HepG2 (cell line): ENCODE measurements around the gene LRP1B. TPM values are rescaled to one million over a fixed set of nuclear protein-coding genes. Genes with fewer than 3 reads are reported as not detected.

ENCODE experiments used
- ATAC-seq: fragments of 200-7000 bp; cut with Tn5 transposase; 3 replicates; pipeline ENCODE4 v1.9.1; 2020; ENCODE audit warnings: mild to moderate bottlenecking, moderate library complexity
- BruUV-seq: library from RNA; stranded (reverse); fragments of 400-500 nt; replicated peaks from 2 replicates; lab custom pipeline; 2021; lab: Mats Ljungman, UMichigan
- CTCF ChIA-PET: fragments of 300-600 bp; formaldehyde crosslinking; extraction: SDS; loops from one replicate; lab custom pipeline; 2021; ENCODE audit warnings: low total read pairs, inconsistent platforms, low intra/inter-chr PET ratio; lab: Yijun Ruan, JAX
- POLR2A ChIA-PET: fragments of 350-600 bp; sonication (Branson Sonifier 250); formaldehyde crosslinking; loops from one replicate; lab custom pipeline; 2020; ENCODE audit warnings: antibody characterized with exemption, inconsistent platforms; lab: Yijun Ruan, JAX
- DNase-seq: peaks from one replicate; pipeline ENCODE4 v3.0.0-alpha.2; 2015; ENCODE audit warnings: low spot score
- FAIRE-seq: peaks from 3 replicates; lab custom pipeline; 2011; peaks lifted over from hg19 to GRCh38; lab: Jason Lieb, UNC
- H2AFZ ChIP-seq: one replicate; pipeline ENCODE4 v1.6.1; 2011; ENCODE audit warnings: low read length, inconsistent platforms
- H3K27ac ChIP-seq: fragments of 300-600 bp; 3 replicates; pipeline ENCODE4 v1.8.0; 2011; ENCODE audit warnings: mixed run types, mild to moderate bottlenecking, mixed read lengths, low read length, inconsistent platforms; ENCODE audit not compliant: insufficient read depth; ENCODE audit errors: extremely low read length
- H3K27me3 ChIP-seq, 2 experiments: fragments of 200-600 bp in 1 of 2; 2 replicates in 1 of 2; 3 replicates in 1 of 2; pipeline versions ENCODE4 v1.6.0 to v1.8.0; 2011; ENCODE audit warnings: low read length in 2 of 2, mild to moderate bottlenecking in 2 of 2, moderate library complexity in 2 of 2, inconsistent platforms in 1 of 2; ENCODE audit not compliant: insufficient read depth in 2 of 2, control insufficient read depth in 1 of 2
- H3K36me3 ChIP-seq, 2 experiments: fragments of 200-600 bp in 1 of 2; replicated peaks in 1 of 2; 2 replicates in 1 of 2; 3 replicates in 1 of 2; pipeline versions ENCODE4 v1.5.1 to v1.8.0; 2011; ENCODE audit warnings: low read length in 2 of 2, inconsistent platforms in 1 of 2; ENCODE audit not compliant: insufficient read depth in 2 of 2, control insufficient read depth in 1 of 2
- H3K4me1 ChIP-seq: 2 replicates; pipeline ENCODE4 v1.5.1; 2012; ENCODE audit warnings: low read length, inconsistent platforms; ENCODE audit not compliant: insufficient read depth
- H3K4me2 ChIP-seq: 2 replicates; pipeline ENCODE4 v1.6.0; 2011; ENCODE audit warnings: low read depth, low read length, inconsistent platforms
- H3K4me3 ChIP-seq, 3 experiments: fragments of 200-600 bp in 1 of 3; sonication (generic), shearing (Covaris generic) in 1 of 3; replicated peaks in 1 of 3; 2 replicates each; pipeline ENCODE4 v1.5.1; 2011 to 2016; ENCODE audit warnings: low read length in 3 of 3, inconsistent platforms in 2 of 3, low read depth in 2 of 3, mild to moderate bottlenecking in 2 of 3, control low read depth in 1 of 3, mixed read lengths in 1 of 3; ENCODE audit not compliant: insufficient read depth in 1 of 3
- H3K79me2 ChIP-seq: one replicate; pipeline ENCODE4 v1.6.1; 2011; ENCODE audit warnings: low read length, inconsistent platforms; ENCODE audit not compliant: insufficient read depth
- H3K9ac ChIP-seq: 2 replicates; pipeline ENCODE4 v1.6.0; 2011; ENCODE audit warnings: mild to moderate bottlenecking, low read depth, low read length, inconsistent platforms; ENCODE audit not compliant: insufficient read depth
- H3K9me3 ChIP-seq: 2 replicates; pipeline ENCODE4 v1.5.1; 2012; ENCODE audit warnings: mild to moderate bottlenecking, low read length
- H4K20me1 ChIP-seq: 2 replicates; pipeline ENCODE4 v1.6.0; 2011; ENCODE audit warnings: inconsistent platforms, mild to moderate bottlenecking, low read length, moderate library complexity; ENCODE audit not compliant: insufficient read depth
- ARID3A ChIP-seq: IDR thresholded peaks from 2 replicates; pipeline ENCODE4 v1.6.1; 2012; ENCODE audit warnings: low read depth, low read length, improper control_type of control experiment
- FOXM1 ChIP-seq: sonication (generic); formaldehyde crosslinking; IDR thresholded peaks from 2 replicates; pipeline ENCODE4 v1.5.0; 2020; ENCODE audit warnings: missing genetic modification reagents
- HMGXB4 ChIP-seq, 2 experiments: sonication (generic) in 1 of 2; formaldehyde crosslinking in 1 of 2; IDR thresholded peaks; 2 replicates each; pipeline versions ENCODE4 v1.4.0 to v1.6.1; 2018 to 2020; ENCODE audit warnings: missing genetic modification reagents in 2 of 2, borderline replicate concordance in 1 of 2, low read depth in 1 of 2, mild to moderate bottlenecking in 1 of 2, missing biosample characterization in 1 of 2
- HOXD1 ChIP-seq: sonication (generic); formaldehyde crosslinking; IDR thresholded peaks from 2 replicates; pipeline ENCODE4 v1.5.0; 2020; ENCODE audit warnings: missing genetic modification reagents
- KLF11 ChIP-seq: IDR thresholded peaks from 2 replicates; pipeline ENCODE4 v1.6.1; 2016; ENCODE audit warnings: missing compliant biosample characterization
- NCOA1 ChIP-seq: sonication (generic); formaldehyde crosslinking; IDR thresholded peaks from 2 replicates; pipeline ENCODE4 v1.9.0; 2021; ENCODE audit warnings: missing genetic modification reagents
- NONO ChIP-seq, 2 experiments: fragments of 450-650 bp in 1 of 2; sonication (generic) in 1 of 2; formaldehyde crosslinking in 1 of 2; IDR thresholded peaks in 1 of 2; conservative IDR thresholded peaks in 1 of 2; 2 replicates each; pipeline versions ENCODE4 v1.6.1 to v1.8.0; 2017 to 2022; ENCODE audit warnings: mild to moderate bottlenecking in 1 of 2, missing genetic modification reagents in 1 of 2, moderate library complexity in 1 of 2
- PAF1 ChIP-seq: IDR thresholded peaks from 2 replicates; pipeline ENCODE4 v1.6.1; 2016; ENCODE audit warnings: missing genetic modification reagents, missing compliant biosample characterization
- PBX2 ChIP-seq: IDR thresholded peaks from 2 replicates; pipeline ENCODE4 v1.6.1; 2016; ENCODE audit warnings: control low read depth
- POGK ChIP-seq: sonication (generic); formaldehyde crosslinking; conservative IDR thresholded peaks from 2 replicates; pipeline ENCODE4 v1.8.0; 2022; ENCODE audit warnings: mild to moderate bottlenecking, moderate library complexity, missing genetic modification reagents
- RAD21 ChIP-seq: fragments of 450-650 bp; formaldehyde crosslinking; IDR thresholded peaks from 2 replicates; pipeline ENCODE4 v1.5.0; 2020; ENCODE audit warnings: mild to moderate bottlenecking
- XBP1 ChIP-seq: sonication (generic); formaldehyde crosslinking; IDR thresholded peaks from 2 replicates; pipeline ENCODE4 v1.5.0; 2020; ENCODE audit warnings: missing genetic modification reagents
- ZBTB1 ChIP-seq: sonication (generic); formaldehyde crosslinking; IDR thresholded peaks from 2 replicates; pipeline ENCODE4 v1.4.0; 2020; ENCODE audit warnings: missing genetic modification reagents, borderline replicate concordance
- ZBTB25 ChIP-seq: IDR thresholded peaks from 2 replicates; pipeline ENCODE4 v1.6.1; 2018; ENCODE audit warnings: missing genetic modification reagents
- ZFP36L2 ChIP-seq: sonication (generic); formaldehyde crosslinking; IDR thresholded peaks from 2 replicates; pipeline ENCODE4 v1.4.0; 2020; ENCODE audit warnings: missing genetic modification reagents
- ZNF383 ChIP-seq: sonication (generic); formaldehyde crosslinking; IDR thresholded peaks from 2 replicates; pipeline ENCODE4 v1.4.0; 2020; ENCODE audit warnings: missing genetic modification reagents, mild to moderate bottlenecking, borderline replicate concordance
- ZNF792 ChIP-seq: IDR thresholded peaks from 2 replicates; pipeline ENCODE4 v1.6.1; 2016
- whole genome bisulfite sequencing: methylation state at CpG from one replicate; pipeline ENCODE4 v1.1.6; 2017; ENCODE audit warnings: low lambda C conversion rate; 5-methylcytosine and 5-hydroxymethylcytosine counted together
- in situ Hi-C: cut with HindIII; loops from 2 replicates; pipeline ENCODE4 v1.10.0; 2017; ENCODE audit warnings: low pct_unique_long_range_greater_than_20kb; ENCODE audit not compliant: extremely low pct_ligation_motif_present
- intact Hi-C: fragments of 100-400 bp; cut with micrococcal nuclease; formaldehyde crosslinking; loops from one replicate; pipeline ENCODE4 v1.10.0; 2022; ENCODE audit not compliant: unreplicated experiment
- polyA plus RNA-seq, 8 experiments: library from polyadenylated mRNA; depleted of rRNA in 3 of 8; stranded (reverse) in 7 of 8; unstranded in 1 of 8; fragments of >200 nt; fragmentation: Illumina TruSeq in 4 of 8; extraction: Trizol in 4 of 8; gene quantifications; 2 replicates each; pipeline versions ENCODE4 v1.2.1 to v1.2.3, GENCODE V29; 2011 to 2016; ENCODE audit warnings: low read depth in 4 of 8, missing spikeins in 1 of 8, mixed read lengths in 1 of 8; ENCODE audit not compliant: insufficient read depth in 1 of 8
- total RNA-seq, 5 experiments: library from RNA; depleted of rRNA; stranded (reverse); fragments of >200 nt; fragmentation: Illumina TruSeq; extraction: Trizol; gene quantifications; 2 replicates each; pipeline ENCODE4 v1.2.3, GENCODE V29; 2016; ENCODE audit warnings: low read depth in 1 of 5

Gene LRP1B
- total and polyA plus RNA-seq, 2 of the 13 experiments (the other 11 are each of a cell fraction or from before 2014, with no cell fraction given) = 0.04 TPM; not detected in 1

GRCh38 chr2:140863713-140864112 lies 1267.1 kb downstream of the LRP1B start (continued):
- TF ChIP-seq ARID3A = peak; percentile 33; the same call in 1 of the 2 replicates
- no peak for TF ChIP-seq HOXD1 (CRISPR knock-in tag)
- TF ChIP-seq FOXM1 (CRISPR knock-in tag) = no peak
- TF ChIP-seq NONO (IDR thresholded peaks at IDR 0.05) = no peak
- TF ChIP-seq NONO (CRISPR knock-in tag; conservative IDR thresholded peaks at IDR 0.05) = no peak
- no peak for TF ChIP-seq KLF11 (CRISPR knock-in tag)
- 0 out of 2 replicates have a peak, but pooled peaks have one; percentile 23 for TF ChIP-seq RAD21 (CRISPR knock-in tag)
- TF ChIP-seq ZBTB25 = no peak
- no peak for TF ChIP-seq ZNF383 (CRISPR knock-in tag)
- TF ChIP-seq, all 625 proteins: peak for 8

- no peak overlapping the region for H3K4me3 ChIP-seq
- in situ Hi-C loops = loop anchor here (25.0 kb wide), 1 partner anchor 1075 kb away; no protein-coding TSS in a partner anchor
- FAIRE-seq = no peak
- H3K79me2 ChIP-seq = no peaks in the 10 kb centered on the region
- H4K20me1 ChIP-seq = no peaks in the 10 kb centered on the region
- H2AFZ ChIP-seq = no peak overlapping the region
- H3K9ac ChIP-seq = no peak overlapping the region
- H3K9me3 ChIP-seq = no peaks in the 10 kb centered on the region
- no peak for DNase-seq
- H3K4me2 ChIP-seq = no peak overlapping the region
- POLR2A ChIA-PET = no interaction called here
- intact Hi-C loops = loop anchor here (2.0 to 5.0 kb wide), 2 partner anchors 1070 to 1939 kb away; no protein-coding TSS in a partner anchor
- H3K27me3 ChIP-seq = no peaks in the 10 kb centered on the region
- BruUV-seq = no TSS peak
- no peak overlapping the region for H3K27ac ChIP-seq
- H3K4me1 ChIP-seq = no peaks in the 10 kb centered on the region
- CTCF ChIA-PET = no interaction called here
- H3K36me3 ChIP-seq = no peaks in the 10 kb centered on the region
- WGBS = 34% methylated on average over 2 of the region's 2 CpGs
- ATAC-seq = no peak
- TF ChIP-seq HMGXB4 (CRISPR knock-in tag; IDR thresholded peaks at IDR 0.05; ENCODE audit: borderline replicate concordance in 1 of 2, low read depth in 1 of 2) = no peak
- TF ChIP-seq NCOA1 = no peak
- no peak for TF ChIP-seq PAF1 (CRISPR knock-in tag)
- no peak for TF ChIP-seq ZBTB1 (CRISPR knock-in tag)
- TF ChIP-seq ZFP36L2 = no peak
- TF ChIP-seq POGK (CRISPR knock-in tag) = no peak
- no peak for TF ChIP-seq PBX2 (CRISPR knock-in tag)
- no peak for TF ChIP-seq XBP1 (CRISPR knock-in tag)
- TF ChIP-seq ZNF792 = no peak
Measured at GRCh38 chr2:140862181-140862580, 1268.6 kb downstream of the LRP1B start.
